ENCODE results near the gene ELANE.

- TF ChIP-seq EZH2 (IDR thresholded peaks at IDR 0.05; ENCODE audit: borderline replicate concordance), result no peak
- TF ChIP-seq CTCF (IDR thresholded peaks at IDR 0.05; ENCODE audit: poor library complexity), result no peak
- no peak for TF ChIP-seq EZH2phosphoT487 (IDR thresholded peaks at IDR 0.05; ENCODE audit: low read depth, severe bottlenecking, unreplicated experiment)
Observed at GRCh38 chr19:827710-828321, 24.3 kb upstream of the ELANE start, which contains the start of gene AZU1.

Measured in hepatocyte (in vitro differentiated cells).